HK-2 (cell line): Measurements from ENCODE around the gene CCDC86.

Source experiments
- DNase-seq: peaks from one replicate; pipeline ENCODE4 v3.0.0-alpha.2; 2018; ENCODE audit not compliant: unreplicated experiment

Gene CCDC86

DNA sequence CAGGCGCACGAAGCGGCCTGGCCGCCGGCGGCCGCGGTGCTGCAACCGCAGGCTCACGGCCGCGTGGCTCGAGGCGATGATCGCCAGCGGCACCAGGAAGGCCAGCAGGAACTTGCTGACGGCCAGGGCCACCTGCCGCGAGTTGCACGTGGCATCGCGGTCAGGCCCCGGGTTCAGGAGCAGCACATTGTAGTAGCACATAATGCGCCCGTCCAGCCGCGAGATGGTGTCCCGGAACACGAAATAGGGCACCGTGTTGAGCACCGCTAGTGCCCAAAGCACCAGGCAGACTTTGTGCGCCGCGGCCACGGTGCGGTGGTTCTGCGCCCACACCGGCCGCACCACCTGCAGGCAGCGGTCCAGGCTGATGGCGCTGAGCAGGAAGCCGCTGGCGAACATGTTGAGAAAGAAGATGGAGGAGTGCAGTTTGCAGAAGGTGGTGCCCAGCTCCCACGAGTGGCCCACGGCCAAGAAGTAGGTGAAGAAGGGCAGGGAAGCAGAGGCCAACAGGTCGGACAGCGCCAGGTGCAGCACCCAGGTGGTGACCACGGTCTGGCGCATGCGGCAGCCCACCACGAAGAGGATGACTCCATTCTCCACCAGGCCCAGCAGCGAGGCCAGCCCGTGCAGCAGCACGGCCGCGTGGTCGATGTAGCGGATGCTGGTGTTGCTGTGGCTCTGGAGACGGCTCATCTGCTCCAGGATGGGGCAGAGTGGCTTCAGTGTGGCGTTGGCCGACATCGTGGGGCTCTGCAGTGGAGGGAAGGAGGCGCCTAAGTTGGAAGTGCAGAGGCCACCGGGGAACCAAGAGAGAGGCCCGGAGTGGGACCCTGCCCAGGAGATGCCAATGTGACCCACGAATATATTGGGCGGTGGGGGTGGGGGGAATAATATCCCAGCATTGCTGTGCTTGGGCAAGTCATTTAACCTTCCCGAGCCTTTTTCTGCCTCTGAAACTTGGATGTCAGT, 11.4 kb downstream of the CCDC86 start:
- no peak for DNase-seq

DNA sequence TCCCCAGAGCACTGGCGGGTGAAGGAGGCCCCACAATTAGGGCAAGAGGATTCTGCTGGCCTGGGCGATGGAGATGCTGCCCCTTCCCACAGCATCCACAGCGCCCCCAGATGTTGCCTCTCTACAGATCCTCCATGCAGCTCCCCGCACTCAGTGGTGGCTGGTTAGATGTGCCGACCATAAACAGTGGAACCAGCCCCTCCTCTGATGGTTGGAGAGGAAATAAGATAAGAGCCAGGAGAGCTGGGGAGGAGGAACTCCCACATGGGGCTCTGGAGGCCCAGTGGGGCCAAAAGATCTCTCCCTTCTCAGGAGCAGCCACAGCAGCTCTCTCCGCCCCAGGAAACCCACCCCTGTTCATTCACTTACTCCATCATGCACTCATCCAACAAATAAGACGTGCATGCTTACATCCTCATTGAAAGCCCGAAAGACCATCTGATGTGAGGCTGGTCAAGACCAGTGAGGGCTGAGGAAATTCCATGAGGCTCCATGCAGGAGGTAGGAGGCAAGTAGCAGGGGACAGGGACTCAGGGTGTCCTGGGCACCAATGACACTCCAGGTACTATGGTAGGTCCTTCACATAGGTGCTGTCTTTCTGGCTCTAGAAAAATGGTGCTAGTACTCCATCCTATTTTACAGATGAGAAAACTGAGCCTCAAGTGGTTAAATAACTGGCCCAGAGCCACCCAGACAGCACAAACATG, 12.4 kb downstream of the CCDC86 start:
- no peak for DNase-seq

DNA sequence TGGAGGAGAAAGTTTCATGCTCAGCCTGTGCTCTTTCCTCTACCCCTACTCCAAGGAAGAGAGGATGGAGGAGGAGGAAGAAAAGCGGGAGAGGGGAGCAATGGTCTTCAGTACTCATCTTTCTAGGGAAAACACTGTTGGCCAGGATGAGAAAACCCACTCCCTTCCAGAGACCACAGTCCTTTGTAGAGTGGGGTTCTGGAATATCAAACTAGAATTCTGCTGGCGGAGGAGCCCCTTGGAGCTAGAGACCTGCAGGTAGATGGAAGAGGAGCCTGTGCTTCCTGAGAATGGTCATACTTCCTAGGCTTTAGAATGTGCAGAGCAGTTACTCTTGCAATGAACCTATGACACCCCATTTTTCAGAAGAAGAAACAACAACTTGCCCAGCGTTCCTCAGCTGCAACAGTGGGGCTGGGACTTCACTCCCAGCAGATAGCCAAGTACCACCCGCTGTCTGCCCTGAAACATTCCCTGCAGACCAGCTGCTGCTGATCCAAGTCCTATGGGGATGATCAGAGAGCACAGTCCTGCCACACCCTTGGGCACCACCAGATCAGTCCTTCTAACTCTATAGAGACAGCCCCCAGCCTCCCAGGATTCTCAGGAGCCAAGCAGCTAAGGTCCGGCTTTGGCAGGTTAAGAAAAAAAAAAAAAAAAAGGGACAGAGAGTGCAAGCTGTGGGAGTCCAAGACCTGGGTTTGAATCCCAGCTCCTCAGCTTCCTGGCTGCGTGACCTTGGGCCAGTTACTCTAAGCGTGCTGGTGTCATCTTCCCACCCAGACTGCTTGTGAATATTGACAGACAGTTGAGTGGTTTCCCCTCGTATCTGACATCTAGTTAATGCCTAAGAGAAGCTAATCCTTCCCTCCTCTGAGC, 13.2 kb downstream of the CCDC86 start:
- DNase-seq: no peak

DNA sequence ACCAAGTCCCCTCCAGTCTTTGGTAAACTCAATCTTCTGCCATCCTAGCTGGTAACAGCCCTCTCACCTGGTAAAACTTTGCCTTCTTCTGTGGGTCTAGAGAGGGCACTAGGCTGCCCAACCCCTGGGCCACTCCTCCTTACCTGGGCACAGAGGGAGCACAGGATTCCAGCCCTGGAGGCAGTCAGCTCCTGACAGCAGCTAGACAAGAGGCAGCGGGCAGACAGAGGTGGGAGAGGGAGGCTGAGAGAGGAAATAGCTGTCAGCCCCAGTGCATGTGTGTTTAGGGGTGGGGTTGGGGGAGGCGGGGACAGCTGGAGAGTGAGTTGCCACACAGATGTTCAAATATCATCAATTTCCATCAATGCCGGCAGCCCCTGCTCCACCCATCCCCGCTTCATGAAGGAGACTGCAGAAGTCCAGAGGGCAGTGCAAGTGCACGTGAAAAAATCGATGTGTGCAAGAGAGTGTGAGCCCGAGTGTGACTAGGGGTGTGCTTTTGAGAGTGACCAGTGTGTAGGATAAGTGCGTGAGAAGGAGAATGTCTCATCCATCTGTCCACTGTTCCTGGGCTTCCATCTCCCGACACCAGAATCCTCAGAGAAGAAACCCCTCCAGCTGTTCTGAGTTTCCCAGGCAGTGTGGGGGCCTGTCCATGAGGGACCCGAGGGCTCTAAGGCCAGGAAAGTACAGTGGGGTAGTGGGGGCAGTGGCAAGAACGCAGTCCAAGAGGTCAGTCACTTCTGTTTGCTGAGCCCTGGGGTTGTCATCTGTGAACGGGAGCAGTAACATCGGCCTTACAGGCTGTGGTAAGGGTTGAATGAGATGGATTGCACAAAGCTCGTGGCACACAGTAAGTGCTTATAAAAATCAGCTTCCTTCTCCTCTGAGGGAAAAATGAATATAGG, 14.1 kb downstream of the CCDC86 start, which contains the start of gene PTGDR2:
TSS of gene PTGDR2 (minus strand) at position 225 of the 908 bp plus-strand sequence. CDS start 2,228 bp downstream, outside the sequence.
- no peak for DNase-seq

DNA sequence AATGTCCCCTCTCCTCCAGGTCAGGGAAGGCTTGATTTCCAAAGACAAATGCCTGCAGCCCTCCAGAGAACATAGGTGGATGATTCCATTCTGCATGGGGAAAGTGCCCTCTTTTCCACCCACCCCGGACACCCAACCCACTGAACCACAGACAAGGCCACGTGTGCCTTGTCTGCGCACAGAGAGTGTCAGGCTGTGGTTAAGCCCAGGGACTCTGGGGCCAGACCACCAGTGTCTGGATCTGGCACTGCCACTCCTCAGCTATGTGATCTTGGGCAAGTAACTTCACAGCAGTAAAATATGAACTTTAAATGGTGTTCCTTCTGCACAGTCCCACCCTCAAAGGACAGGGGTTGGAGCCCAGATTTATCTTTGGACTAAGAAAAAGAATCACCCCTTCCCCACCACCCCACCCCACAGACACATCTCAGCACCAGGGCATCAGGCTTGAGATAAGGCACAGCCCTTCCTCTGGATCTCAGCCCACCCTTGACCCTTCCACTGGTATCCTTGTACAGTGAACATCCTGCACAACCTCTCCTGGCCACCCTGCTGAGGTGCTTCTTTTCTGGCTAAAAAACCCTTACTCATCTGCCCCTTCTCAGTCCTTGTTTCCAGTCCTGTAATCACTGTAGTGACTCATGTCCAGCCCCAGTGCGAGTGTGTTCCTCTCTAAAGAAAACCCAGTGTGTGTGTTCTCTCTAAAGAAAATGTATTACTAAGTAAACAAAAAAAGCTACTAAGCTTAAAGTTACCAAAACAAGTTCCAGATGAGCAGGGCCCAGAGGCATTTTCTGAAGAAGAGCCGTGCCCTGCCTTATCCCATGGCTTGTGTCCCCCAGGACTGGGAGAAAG, 15.7 kb downstream of the CCDC86 start:
- DNase-seq: no peak

DNA sequence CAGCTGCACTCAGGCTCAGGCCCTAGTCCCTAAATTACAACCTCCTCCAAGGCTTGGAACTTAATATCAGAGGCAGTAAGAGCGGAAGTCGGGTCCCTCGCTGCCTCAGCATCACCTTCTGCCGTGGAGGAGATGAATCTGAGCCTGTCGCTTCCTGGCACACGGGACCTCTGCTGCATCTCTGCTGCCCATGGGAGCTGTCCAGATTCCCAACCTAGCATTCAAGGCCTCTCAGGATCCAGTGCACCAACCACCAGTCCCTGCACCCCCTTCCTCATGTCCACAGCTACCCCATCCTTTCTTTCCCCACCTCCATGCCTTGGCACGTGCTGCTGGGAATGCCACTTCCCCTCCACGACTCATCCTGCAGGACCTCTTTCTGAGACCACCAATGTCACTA, 16.3 kb downstream of the CCDC86 start:
- DNase-seq: no peak

DNA sequence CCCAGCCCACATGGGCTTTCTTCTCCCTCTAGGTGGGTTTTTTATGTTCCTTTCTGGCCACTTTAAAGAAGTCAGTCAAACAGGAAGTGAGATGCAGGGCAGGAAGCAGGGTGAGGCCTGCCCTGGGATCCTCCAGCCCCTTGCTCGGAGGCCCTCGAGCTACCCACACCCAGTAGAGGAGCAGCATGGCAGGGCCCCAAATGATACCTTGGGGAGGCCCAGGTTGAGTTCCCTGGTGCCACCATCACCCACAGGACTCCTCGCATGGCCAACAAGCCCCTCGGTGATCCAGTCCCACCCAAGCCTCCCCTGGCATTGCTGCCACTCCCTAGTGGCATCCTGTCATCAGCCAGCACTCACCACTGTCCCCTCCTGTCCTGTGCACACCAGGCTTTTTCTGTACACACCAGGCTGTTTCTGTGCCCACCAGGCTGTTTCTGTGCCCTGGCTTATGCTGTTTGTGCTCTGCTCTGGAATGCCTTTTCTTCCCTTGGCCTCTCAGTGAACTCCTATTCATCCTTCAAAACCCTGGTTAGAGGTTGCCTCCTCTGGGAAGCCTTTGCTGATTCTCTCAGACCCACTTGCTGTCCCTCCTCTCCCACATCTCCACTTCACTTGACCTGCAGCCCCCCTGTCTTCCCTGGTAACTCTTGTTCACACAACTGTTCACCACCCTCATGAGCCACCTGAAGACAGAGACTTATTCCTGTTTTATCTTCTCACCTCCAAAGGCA, 17.0 kb downstream of the CCDC86 start:
- no peak for DNase-seq

DNA sequence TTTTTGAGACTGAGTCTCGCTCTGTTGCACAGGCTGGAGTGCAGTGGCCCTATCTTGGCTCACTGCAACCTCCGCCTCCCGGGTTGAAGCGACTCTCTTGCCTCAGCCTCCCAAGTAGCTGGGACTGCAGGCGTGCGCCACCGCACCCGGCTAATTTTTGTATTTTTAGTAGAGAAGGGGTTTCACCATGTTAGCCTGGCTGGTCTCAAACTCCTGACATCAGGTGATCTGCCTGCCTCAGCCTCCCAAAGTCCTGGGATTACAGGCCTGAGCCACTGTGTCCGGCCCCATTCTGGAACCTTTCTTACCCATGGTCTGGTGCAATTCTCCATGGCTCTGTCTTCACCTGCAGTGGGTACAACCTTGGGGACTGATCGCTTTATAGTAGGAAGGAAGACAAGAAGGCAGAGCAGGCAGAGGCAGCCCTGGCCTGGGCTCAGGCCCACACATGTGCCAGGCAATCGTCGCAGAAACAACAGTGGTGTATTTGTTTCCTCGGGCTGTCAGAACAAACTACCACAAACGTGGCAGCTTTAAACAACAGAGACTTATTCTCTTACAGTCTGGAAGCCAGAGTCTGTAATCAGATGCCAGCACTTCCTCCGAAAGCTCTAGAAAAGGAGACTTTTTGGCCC, 17.8 kb downstream of the CCDC86 start:
- DNase-seq: no peak

DNA sequence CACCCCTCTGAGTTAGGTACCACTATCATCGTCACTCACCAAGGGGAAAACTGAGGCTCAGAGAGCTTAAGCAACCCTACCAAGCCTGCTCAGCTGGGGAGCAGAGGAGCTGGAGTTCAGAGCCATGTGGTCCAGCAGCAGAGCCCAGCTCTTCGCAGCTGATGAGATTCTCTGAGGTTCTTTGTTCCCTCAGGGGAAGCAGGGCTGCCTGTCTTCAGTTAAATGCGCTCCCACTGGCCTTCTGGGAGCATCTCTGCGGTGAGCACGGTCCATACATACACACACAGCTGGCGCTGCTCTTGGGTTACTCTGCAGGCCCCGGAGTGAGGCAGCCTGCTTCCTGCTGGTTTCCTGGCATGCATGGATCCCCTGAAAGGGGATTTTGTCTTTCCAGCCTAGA, 19.0 kb downstream of the CCDC86 start:
- DNase-seq: no peak

DNA sequence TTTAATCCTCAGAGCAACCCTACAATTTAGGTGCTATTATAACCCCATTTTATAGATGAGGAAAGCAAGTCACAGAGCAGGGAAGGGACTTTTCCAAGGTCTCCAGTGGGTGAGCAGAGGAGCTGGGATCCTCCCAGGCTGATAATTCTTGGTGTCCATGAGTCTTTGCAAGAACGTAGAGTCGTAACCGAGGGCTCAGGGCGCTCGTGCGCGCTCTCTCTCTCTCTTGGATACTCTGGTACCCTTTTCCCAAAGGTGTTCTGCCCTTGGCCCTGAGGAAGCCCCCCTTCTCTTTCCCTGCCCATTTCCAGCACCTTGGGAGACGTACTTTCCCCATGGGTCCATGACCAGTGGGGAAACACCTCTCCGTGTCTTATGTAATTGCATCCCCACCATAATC, 20.3 kb downstream of the CCDC86 start:
- no peak for DNase-seq

DNA sequence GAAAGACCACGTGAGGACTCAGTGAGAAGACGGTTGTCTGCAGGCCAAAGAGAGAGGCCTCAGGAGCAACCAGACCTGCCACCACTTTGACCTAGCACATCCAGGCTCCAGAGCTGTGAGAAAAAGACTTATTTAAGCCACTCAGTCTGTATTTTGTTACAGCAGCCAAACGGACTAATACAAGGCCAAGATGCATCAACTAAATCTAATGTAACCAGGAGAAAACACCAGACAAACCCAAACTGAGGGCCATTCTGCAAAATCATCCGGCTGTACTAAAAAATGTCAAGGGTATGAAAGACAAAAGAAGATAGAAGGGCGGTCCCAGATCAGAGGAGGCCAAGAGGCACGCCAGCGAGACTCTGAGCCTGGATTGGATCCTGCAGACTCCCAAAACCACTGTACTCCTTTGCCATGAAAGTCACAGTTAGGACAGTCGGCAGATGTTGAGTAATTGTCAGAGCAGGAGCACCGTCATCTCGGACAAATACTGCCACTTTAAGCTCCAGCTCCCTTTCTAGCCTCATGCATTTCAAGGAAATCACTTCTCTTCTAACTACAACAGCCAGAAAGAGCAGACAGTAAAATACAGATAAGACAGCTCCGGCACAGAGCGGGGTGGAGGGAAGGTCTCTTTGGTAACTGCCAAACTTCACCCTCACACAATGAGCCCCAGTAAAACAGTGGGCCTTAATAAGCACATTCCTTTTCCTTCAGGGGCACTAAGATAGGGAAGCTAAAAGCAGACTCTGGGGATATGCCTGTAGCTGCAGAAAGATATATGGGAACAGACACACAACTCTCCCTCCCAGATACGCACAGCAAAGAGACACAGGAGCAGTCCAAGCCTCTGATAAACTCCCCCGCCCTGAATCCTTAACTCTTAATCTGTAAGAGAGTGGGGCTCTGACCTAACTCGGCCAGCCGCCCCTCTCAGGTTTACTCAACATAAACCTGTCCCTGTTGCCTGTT, 21.9 kb downstream of the CCDC86 start:
- DNase-seq: no peak

DNA sequence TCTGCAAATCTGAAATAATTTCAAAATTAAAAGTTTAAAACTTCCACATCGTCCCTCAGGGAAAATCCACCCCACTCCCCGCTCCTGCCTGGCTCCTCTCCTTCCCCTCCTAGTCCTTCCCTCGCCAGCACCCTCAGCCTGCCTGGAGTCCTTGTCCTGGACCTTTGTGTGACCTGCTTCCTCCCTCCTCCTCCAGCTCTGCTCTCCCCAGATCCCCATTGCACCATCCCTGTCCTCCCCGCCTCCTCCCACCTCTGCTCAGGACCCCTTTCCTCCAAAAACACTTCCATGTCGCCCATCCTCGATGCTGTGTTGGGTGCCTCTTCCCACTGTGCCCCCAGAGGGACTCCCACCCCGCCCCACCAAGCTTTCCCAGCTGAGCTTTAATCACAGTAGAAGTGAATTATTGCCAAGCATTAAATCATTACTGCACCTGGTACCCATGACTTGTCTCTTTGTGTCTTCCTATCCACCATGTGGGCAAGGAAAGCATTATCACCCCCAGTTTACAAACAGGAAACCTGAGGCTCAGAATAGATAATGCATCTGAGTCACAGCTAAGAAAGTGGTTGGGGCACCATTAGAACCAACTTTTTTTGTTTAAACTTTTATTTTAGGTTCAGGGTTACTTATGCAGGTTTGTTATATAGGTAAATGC, 23.1 kb downstream of the CCDC86 start:
- DNase-seq: no peak

DNA sequence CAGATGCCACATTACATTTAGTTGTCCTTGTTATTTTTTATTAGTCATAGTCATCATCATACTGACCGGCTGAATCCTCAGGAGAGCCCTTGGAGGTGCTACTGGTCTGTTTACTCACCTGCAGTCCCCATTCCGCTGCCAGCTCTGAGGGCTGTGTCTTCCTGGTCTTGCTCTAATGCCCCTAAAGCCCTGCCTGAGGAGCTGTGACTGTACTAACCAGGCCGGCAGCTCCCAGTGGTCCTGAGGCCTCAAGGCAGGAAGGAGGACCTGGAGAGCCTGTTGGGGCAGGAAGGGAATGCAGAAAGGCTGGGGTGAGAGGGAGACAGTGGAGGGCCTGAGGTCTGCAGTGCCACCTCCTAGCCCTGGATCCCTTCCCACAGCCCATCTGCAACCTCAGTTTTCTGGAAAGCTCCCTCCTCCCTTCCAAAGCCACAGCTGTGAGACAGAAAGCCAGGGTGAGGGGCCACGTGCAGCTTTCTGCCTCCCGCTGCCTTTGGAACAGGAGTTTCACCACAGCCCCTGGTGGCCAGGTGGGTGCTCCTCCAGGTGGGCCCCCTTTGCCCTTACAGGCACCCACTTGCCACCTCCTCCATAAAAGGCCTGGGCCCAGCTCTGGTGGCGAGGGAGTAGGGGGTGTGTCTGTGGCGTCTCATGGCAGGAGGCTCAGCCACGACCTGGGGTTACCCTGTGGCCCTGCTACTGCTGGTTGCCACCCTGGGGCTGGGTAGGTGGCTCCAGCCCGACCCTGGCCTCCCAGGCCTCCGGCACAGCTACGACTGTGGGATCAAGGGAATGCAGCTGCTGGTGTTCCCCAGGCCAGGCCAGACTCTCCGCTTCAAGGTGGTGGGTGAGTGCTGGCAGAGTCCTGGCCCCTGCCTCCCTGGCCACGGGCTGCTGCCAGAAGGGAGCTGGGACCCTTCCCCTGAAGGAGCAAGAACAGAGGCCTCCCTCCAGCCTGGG, 25.3 kb downstream of the CCDC86 start, which contains the start of gene ZP1:
TSS of gene ZP1 (plus strand) at position 632 of the 960 bp plus-strand sequence. CDS start at position 652, 20 bp downstream.
- no peak for DNase-seq

DNA sequence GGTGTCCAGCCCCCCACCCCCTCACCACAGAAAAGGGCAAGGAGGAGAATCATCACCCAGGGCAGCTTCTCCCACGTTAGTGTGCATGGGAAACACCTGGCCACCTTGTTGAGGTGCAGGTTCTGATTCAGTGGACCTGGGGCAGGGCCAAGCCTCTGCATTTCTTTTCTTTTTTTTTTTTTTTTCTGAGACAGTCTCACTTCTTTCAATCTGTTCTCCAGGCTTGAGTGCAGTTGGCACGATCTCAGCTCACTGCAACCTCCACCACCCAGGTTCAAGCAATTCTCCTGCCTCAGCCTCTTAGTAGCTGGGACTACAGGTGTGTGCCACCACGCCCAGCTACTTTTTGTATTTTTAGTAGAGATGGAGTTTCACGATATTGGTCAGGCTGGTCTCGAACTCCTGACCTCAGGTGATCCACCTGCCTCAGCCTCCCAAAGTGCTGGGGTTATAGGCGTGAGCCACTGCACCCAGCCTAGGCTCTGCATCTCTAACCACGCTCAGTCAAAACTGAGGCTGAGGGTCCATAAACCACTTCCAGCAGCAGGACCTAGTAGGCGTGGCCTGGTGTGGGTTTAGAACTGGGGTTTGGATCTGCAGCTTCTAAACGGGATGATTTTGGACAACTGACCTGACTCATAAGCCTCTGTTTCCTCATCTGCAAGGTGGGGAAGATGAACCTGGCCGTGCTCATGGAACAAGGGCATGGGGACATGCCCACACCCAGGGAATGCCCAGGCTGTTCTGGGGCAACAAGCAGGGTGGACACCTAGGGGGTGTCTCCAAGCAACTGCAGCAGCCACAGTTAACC, 26.2 kb downstream of the CCDC86 start:
- no peak for DNase-seq
